K562 (cell line): ENCODE results near the gene ATP5F1D. TPM values are rescaled to one million over a fixed set of nuclear protein-coding genes. Genes with fewer than 3 reads are reported as not detected.

ENCODE experiments used
- ARID2 ChIP-seq: fragments of 450-650 bp; IDR thresholded peaks from 2 replicates; pipeline ENCODE4 v1.6.1; 2017; ENCODE audit warnings: antibody characterized with exemption, mild to moderate bottlenecking
- BRF2 ChIP-seq: IDR thresholded peaks from 3 replicates; pipeline ENCODE4 v1.6.1; 2011; ENCODE audit warnings: borderline replicate concordance, mild to moderate bottlenecking; ENCODE audit not compliant: insufficient read length, insufficient read depth
- CBX8 ChIP-seq: fragments of 200-600 bp; sonication (generic); IDR thresholded peaks from 2 replicates; pipeline ENCODE4 v1.6.1; 2012; ENCODE audit warnings: borderline replicate concordance, mixed run types, low read depth, mild to moderate bottlenecking, moderate library complexity, mixed read lengths, low read length, control low read depth, inconsistent platforms; ENCODE audit not compliant: poor library complexity, severe bottlenecking; ENCODE audit errors: extremely low read depth
- CEBPZ ChIP-seq: fragments of 150-350 bp; IDR thresholded peaks from 2 replicates; pipeline ENCODE4 v1.6.1; 2014; ENCODE audit warnings: low read depth, mild to moderate bottlenecking, low read length, borderline replicate concordance
- GTF2E2 ChIP-seq: fragments of 200-800 bp; sonication (Bioruptor generic); IDR thresholded peaks from 2 replicates; pipeline ENCODE4 v1.6.1; 2016; ENCODE audit warnings: missing genetic modification characterization, missing compliant biosample characterization
- HDAC8 ChIP-seq: fragments of 450-650 bp; IDR thresholded peaks from 2 replicates; pipeline ENCODE4 v1.6.1; 2016; ENCODE audit warnings: mild to moderate bottlenecking, missing genetic modification characterization, moderate library complexity, missing compliant biosample characterization
- MXI1 ChIP-seq: IDR thresholded peaks from 2 replicates; pipeline ENCODE4 v1.6.1; 2011; ENCODE audit warnings: low read depth, mild to moderate bottlenecking, improper control_type of control experiment, low read length
- POLR3A ChIP-seq: IDR thresholded peaks from 2 replicates; pipeline ENCODE4 v1.6.1; 2011; ENCODE audit warnings: borderline replicate concordance, mild to moderate bottlenecking, moderate library complexity; ENCODE audit not compliant: insufficient read length, insufficient read depth; ENCODE audit errors: extremely low read depth
- PRPF4 ChIP-seq: fragments of 200-400 bp; formaldehyde crosslinking; IDR thresholded peaks from one replicate; pipeline ENCODE4 v1.6.1; 2017; ENCODE audit warnings: low read length, low read depth, mild to moderate bottlenecking; ENCODE audit not compliant: insufficient read depth, poor library complexity, severe bottlenecking
- SAP30 ChIP-seq: fragments of 200-600 bp; sonication (generic); IDR thresholded peaks from 2 replicates; pipeline ENCODE4 v1.6.1; 2012; ENCODE audit warnings: borderline replicate concordance, low read depth, mild to moderate bottlenecking, moderate library complexity, low read length, control low read depth, inconsistent platforms; ENCODE audit not compliant: insufficient read depth, poor library complexity, severe bottlenecking
- TCF7 ChIP-seq: sonication (generic); IDR thresholded peaks from 2 replicates; pipeline ENCODE4 v1.6.1; 2016; ENCODE audit warnings: antibody characterized with exemption, borderline replicate concordance
- TFAM ChIP-seq: fragments of 250-450 bp; sonication (Bioruptor Pico); conservative IDR thresholded peaks from 2 replicates; pipeline ENCODE4 v1.5.0; 2021; ENCODE audit warnings: mild to moderate bottlenecking, moderate library complexity
- ZBTB2 ChIP-seq: fragments of 450-650 bp; IDR thresholded peaks from 2 replicates; pipeline ENCODE4 v1.6.1; 2016; ENCODE audit warnings: antibody characterized with exemption
- ZFPM2 ChIP-seq: fragments of 250-450 bp; sonication (Bioruptor Pico); IDR thresholded peaks from 2 replicates; pipeline ENCODE4 v1.5.1; 2022; ENCODE audit warnings: mild to moderate bottlenecking
- ZNF655 ChIP-seq: fragments of 250-450 bp; sonication (Bioruptor Pico); IDR thresholded peaks from 2 replicates; pipeline ENCODE4 v1.5.0; 2021
- polyA plus RNA-seq, 8 experiments: library from polyadenylated mRNA; depleted of rRNA in 4 of 8; stranded (reverse) in 5 of 8; unstranded in 3 of 8; fragments of >200 nt; fragmentation: Nextera tagmentation in 2 of 8; fragmentation: Illumina TruSeq in 1 of 8; extraction: Ambion mirVana in 2 of 8; extraction: Trizol in 1 of 8; gene quantifications; 2 replicates each; pipeline versions ENCODE4 v1.2.1 to v1.2.3, GENCODE V29; 2011 to 2014; ENCODE audit warnings: inconsistent platforms in 1 of 8, missing spikeins in 1 of 8
- total RNA-seq, 7 experiments: library from RNA; depleted of rRNA in 6 of 7; stranded (reverse); fragments of >200 nt in 6 of 7; fragmentation: Illumina TruSeq in 2 of 7; extraction: Trizol in 2 of 7; gene quantifications; 2 replicates each; pipeline versions ENCODE4 v1.2.1 to v1.2.3, GENCODE V29; 2011 to 2021; ENCODE audit warnings: low replicate concordance in 1 of 7
- TF ChIP-seq, protein P1 (sequence below): fragments of 250-450 bp; sonication (Bioruptor Pico); IDR thresholded peaks from 2 replicates; pipeline ENCODE4 v1.5.0; 2020; ENCODE audit warnings: mild to moderate bottlenecking

The ATP5F1D gene
- total and polyA plus RNA-seq, 9 of the 15 experiments (the other 6 are each of a cell fraction or from before 2014, with no cell fraction given): 3.9 to 409 (median 36.8) TPM

DNA sequence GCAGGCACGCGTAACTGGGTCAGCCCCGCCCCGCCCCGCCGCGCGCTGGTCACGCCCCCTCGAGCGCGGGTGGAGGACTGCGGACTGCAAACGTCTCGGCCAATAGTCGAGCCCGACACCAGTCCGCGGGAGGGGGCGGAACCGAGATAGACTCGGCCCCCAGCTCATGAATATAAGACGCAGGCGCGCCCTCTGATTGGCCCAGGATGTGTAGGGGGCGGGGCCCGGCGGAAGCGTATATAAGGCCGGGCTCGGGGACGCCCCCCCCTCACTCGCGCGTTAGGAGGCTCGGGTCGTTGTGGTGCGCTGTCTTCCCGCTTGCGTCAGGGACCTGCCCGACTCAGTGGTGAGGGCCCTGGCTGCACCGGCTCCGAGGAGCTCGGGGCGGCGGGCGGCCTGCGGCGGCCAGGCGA, 27.5 kb downstream of the ATP5F1D start, which contains the start of gene CIRBP (continued):
- TF ChIP-seq POLR3A (no peak), ZFPM2 (CRISPR knock-in tag) (0 out of 2 replicates have a peak, but pooled peaks have one; percentile 66), CBX8 (no peak), ZNF655 (CRISPR knock-in tag) (no peak), ZBTB2 (no peak), PRPF4 (peak; percentile 97), SAP30 (no peak), HDAC8 (tag) (no peak), ARID2 (no peak), BRF2 (no peak), TFAM (CRISPR knock-in tag) (no peak), GTF2E2 (peak; percentile 98), TCF7 (no peak), CEBPZ (no peak), MXI1 (no peak; the same call in 1 of the 2 replicates)
- TF ChIP-seq, protein P1, sequence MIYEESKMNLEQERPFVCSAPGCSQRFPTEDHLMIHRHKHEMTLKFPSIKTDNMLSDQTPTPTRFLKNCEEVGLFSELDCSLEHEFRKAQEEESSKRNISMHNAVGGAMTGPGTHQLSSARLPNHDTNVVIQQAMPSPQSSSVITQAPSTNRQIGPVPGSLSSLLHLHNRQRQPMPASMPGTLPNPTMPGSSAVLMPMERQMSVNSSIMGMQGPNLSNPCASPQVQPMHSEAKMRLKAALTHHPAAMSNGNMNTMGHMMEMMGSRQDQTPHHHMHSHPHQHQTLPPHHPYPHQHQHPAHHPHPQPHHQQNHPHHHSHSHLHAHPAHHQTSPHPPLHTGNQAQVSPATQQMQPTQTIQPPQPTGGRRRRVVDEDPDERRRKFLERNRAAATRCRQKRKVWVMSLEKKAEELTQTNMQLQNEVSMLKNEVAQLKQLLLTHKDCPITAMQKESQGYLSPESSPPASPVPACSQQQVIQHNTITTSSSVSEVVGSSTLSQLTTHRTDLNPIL (CRISPR knock-in tag): no peak
